Subcutaneous abdominal adipose tissue (tissue), 5 donors: ENCODE results near the gene MKNK1.

ENCODE experiments used
- H3K27ac ChIP-seq: one replicate; pipeline ENCODE4 v1.7.0; 2013; ENCODE audit warnings: low read depth, mild to moderate bottlenecking, inconsistent platforms, low read length, moderate library complexity
- H3K27me3 ChIP-seq, 5 donors: one replicate each; pipeline ENCODE4 v1.7.0; 2013; ENCODE audit warnings: low read length in 5 of 5, inconsistent platforms in 1 of 5; ENCODE audit not compliant: control insufficient read depth in 5 of 5, insufficient read depth in 4 of 5
- H3K36me3 ChIP-seq, 5 donors: one replicate each; pipeline ENCODE4 v1.7.0; 2013; ENCODE audit warnings: low read length in 5 of 5; ENCODE audit not compliant: control insufficient read depth in 5 of 5, insufficient read depth in 5 of 5
- H3K4me1 ChIP-seq, 5 donors: one replicate each; pipeline ENCODE4 v1.7.0; 2013; ENCODE audit warnings: low read length in 5 of 5, mild to moderate bottlenecking in 3 of 5, moderate library complexity in 1 of 5; ENCODE audit not compliant: control insufficient read depth in 5 of 5, insufficient read depth in 5 of 5
- H3K4me3 ChIP-seq, 5 donors: one replicate each; pipeline ENCODE4 v1.7.0; 2013; ENCODE audit warnings: low read length in 5 of 5, low read depth in 1 of 5
- H3K9ac ChIP-seq, 5 donors: one replicate each; pipeline ENCODE4 v1.7.0; 2013; ENCODE audit warnings: low read length in 5 of 5, mild to moderate bottlenecking in 4 of 5, moderate library complexity in 3 of 5
- H3K9me3 ChIP-seq, 5 donors: one replicate each; pipeline ENCODE4 v1.7.0; 2013; ENCODE audit warnings: low read length in 5 of 5; ENCODE audit not compliant: control insufficient read depth in 5 of 5
- donor health status: healthy.
- donor health status: healthy.
- donor health status: healthy.
- donor health status: healthy.
- donor health status: healthy.

The MKNK1 gene

DNA sequence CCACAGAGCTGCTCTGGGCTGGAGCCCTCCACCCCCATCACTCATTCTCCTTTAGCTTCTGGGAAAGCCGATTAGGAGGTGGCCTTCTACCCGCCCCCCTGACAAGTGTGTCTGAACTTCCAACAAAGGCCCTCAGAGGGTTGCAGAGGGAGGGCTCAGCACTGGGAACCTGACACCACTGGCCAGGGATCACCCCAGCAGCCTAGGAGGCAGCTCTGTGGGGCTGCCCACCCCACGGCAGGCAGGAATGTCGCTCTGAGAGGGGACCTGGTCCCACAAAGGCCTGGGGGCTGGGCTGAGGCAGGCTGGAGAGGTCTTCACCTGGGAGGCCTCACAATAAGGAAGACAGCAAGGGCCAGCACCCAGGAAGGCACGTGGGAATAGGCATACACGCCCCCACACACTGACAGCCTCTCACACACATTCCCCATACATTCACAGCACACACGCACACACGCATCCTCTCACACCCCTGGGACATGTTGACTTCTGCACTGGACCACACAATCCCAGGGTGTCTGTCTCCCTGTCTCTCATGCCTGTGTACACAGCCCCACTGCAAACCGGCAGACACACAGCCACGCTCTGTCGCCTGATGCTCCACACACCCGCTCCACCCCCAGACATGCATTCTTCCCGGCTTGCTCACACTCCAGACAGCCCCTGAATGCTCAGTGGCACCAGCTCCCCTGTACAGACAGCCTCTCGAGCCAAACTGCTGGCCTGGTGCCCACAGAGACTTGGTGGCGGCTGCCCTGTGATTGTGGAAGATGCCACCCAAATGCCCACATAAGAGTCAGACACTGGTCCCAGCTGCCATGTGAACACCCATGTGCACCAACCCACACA lies 83.8 kb downstream of the MKNK1 start:
- Histone ChIP-seq H3K4me3 (no peak overlapping the region), H3K9me3 (no peaks in the 10 kb centered on the region), H3K27me3 (peaks cover 0 to 11% (median 0%) of the 10 kb centered on the region in 5 donors), H3K9ac (peak overlapping the region in 1 of 5 donors; percentile 66), H3K4me1 (peaks cover 7 to 51% (median 39%) of the 10 kb centered on the region in 5 donors), H3K36me3 (no peaks in the 10 kb centered on the region), H3K27ac (no peak overlapping the region)

DNA sequence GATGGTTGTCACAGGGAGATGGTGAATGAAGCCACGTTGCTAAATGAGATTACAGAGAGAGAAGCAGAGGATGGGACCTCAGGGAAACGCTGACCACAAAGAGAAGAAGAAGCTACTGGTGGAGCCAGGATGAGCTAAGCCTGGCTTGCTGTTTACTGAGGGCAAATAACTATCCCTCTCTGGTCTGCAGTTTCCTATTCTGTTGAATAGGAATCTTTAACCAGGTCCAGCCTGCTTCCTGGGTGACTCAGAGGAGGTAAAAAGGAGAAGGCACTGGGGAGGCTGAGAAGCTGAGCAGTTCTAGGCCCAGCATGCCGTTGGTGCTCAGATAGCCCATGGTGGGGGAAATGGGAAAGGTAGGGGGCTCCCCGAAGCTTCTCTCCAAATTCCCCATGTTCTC lies 84.9 kb downstream of the MKNK1 start:
- Histone ChIP-seq H3K27me3 (peaks cover 0 to 11% (median 0%) of the 10 kb centered on the region in 5 donors), H3K27ac (no peak overlapping the region), H3K9me3 (no peaks in the 10 kb centered on the region), H3K36me3 (no peaks in the 10 kb centered on the region), H3K4me3 (no peak overlapping the region), H3K9ac (no peak overlapping the region), H3K4me1 (peaks cover 7 to 51% (median 39%) of the 10 kb centered on the region in 5 donors)

DNA sequence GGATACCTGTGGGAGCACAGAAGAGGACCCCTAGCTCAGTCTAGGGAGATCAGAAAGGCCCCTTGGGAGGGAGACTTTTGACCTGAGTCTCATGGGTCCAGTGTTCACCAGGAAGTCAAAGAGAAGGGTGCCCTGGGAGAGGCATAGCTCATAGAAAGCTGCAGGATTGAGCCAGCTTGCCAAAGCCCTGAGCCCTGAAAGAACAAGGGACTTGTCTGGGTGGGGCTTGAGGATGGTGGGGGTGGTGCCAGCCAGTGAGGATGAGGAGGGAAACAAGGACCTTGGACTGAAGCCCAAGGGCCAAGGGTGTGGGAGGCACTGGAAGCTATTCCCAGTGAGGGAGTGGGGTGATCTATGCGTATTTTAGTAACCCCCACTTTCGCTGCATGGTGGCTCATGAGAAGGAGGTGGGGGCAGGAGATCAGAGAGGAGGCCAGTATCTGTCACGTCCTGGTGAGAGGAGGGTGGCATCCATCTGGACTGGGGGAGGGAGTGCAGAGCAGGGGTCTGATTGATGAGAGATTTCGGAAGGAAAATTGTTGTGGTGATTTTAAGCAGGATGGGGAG lies 86.1 kb downstream of the MKNK1 start:
- H3K9ac ChIP-seq = no peak overlapping the region
- H3K36me3 ChIP-seq = no peaks in the 10 kb centered on the region
- no peak overlapping the region for H3K4me3 ChIP-seq
- H3K4me1 ChIP-seq = peaks cover 7 to 39% (median 31%) of the 10 kb centered on the region in 5 donors
- no peaks in the 10 kb centered on the region for H3K9me3 ChIP-seq
- H3K27me3 ChIP-seq = peaks cover 0 to 14% (median 0%) of the 10 kb centered on the region in 5 donors
- H3K27ac ChIP-seq = no peak overlapping the region

DNA sequence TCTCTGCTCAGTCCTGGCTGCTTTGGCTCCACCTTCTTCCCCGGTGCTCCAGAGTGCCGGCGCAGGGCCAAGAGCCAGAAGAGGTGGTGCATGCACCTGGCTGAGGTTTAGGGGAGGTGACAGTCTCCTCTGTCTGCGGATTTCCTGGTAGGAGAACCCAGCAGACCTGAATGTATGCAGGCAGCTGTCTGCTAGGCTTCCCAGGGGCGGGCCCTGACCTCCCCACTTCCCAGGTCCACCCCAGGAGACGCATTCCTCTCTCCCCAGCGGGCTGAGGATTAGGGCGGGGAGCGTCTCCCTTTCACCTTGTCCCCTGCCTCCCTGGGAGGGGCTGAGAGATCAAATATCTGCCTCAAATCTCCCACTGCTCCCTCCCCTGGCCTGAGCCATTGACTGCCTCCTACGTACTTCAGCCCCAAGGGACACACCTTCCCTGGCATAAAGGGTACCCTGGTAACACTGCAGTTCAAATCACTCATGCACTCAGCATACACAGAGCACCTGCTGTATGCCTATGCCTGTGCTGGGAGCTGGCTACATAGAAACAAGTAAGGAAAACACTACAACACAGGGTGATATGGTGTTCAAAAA lies 87.0 kb downstream of the MKNK1 start:
- Histone ChIP-seq H3K9me3 (no peaks in the 10 kb centered on the region), H3K36me3 (no peaks in the 10 kb centered on the region), H3K4me1 (peaks cover 5 to 30% (median 23%) of the 10 kb centered on the region in 5 donors), H3K27me3 (peaks cover 0 to 18% (median 0%) of the 10 kb centered on the region in 5 donors), H3K9ac (no peak overlapping the region), H3K27ac (no peak overlapping the region), H3K4me3 (no peak overlapping the region)

DNA sequence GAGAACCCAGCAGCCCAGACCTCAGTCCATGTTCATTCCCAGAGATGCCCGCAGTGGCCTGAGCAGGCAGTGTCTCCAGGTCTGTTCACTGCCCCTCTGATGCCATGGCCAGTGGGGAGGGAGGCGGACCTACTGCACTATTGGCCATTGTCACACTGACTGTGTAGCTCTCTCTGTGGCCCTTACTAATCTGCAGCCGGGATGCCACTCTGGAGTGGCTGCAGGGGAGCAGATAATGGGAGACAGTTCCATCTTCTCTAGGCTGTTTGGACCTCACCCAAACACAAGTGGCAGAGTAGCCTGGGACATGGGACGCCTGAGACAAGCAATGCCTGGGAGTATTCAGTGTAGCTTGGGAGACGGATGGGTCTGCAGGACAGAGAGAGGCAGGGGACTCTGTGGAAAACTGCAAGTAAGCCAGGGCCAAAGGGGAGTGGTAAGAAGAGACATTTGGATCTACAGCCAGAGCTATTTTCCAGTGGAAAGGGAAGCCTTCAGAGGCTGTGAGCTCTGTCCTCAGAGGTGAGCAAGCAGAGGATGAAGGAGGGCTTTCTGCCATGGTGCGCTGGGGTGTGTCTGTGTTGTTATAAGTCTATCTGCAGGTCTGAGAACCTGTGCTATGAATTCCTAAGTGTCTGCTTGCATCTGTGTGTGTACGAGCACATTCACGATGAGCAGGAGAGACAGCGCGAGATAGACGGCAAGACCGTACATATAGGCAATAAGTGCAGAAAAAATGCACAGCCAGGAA lies 87.7 kb downstream of the MKNK1 start:
- Histone ChIP-seq H3K36me3 (no peaks in the 10 kb centered on the region), H3K9ac (no peak overlapping the region), H3K27me3 (peaks cover 0 to 22% (median 0%) of the 10 kb centered on the region in 5 donors), H3K9me3 (no peaks in the 10 kb centered on the region), H3K4me3 (no peak overlapping the region), H3K27ac (no peak overlapping the region), H3K4me1 (peaks cover 3 to 23% (median 16%) of the 10 kb centered on the region in 5 donors)

DNA sequence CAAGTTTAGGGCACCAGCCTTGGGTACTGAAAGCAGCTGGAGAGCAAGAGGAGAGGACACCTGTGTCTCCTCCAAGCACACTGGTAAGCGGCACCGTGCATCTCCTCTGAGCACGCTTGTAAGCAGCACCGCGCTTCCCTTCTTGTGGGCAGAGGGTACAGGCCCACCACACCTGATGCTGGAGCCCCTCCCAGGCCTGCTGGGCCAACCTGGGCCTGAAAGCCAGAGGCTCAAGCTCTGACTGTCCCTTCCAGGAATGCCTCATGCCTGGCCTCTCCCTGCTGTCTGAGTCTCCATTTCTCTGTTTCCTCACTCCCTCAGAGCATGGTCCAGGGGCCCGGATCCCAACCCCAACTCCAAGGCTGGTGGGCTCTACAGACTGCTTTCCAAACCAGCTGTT lies 88.5 kb downstream of the MKNK1 start:
- Histone ChIP-seq H3K27me3 (peaks cover 0 to 22% (median 0%) of the 10 kb centered on the region in 5 donors), H3K9me3 (no peaks in the 10 kb centered on the region), H3K9ac (no peak overlapping the region), H3K4me3 (no peak overlapping the region), H3K4me1 (peaks cover 3 to 15% (median 11%) of the 10 kb centered on the region in 5 donors), H3K36me3 (no peaks in the 10 kb centered on the region), H3K27ac (no peak overlapping the region)

DNA sequence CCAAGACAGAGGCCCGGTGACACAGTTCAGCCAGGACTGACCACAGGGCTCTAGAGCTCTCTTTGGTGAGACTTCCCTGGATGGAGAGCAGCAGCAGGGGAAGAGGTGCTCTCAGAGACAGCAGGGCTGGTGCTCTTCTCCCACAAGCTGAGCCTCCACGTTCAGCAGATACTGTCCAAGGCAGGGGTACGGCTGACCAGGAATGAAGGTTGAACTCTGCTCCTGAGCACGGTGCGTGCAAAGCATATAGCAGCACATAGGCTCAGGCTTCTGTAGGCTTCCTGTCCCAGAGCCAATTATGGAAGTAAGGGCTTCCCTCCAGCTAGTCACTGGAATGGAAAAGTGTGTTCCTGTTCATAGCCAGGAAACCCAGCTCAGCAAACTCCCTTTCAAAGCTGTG lies 90.5 kb downstream of the MKNK1 start:
- Histone ChIP-seq H3K36me3 (no peaks in the 10 kb centered on the region), H3K27ac (no peak overlapping the region), H3K27me3 (peaks cover 0 to 22% (median 0%) of the 10 kb centered on the region in 5 donors), H3K4me3 (no peak overlapping the region), H3K9ac (no peak overlapping the region), H3K4me1 (peaks cover 0 to 7% (median 4%) of the 10 kb centered on the region in 5 donors), H3K9me3 (no peaks in the 10 kb centered on the region)

DNA sequence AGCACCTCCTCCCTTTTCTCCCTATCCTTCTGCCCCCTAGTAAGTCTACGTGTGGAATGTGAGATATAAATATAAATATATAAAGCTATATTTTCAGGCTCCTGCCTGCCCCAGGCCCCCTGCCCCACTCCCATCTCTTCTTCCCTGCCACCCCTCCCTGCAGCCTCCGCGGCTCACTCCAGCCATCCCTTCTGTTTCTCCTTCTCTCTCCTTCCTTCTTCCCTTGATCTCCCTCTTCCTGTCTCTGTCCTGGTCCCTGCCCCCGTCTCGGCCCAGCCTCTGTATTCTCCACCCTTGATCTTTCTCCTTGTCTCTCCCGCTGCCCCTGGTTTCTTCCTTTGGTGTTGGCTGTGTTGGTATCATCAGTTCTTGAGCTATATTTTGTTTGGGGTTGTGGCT lies 91.3 kb downstream of the MKNK1 start:
- H3K4me1 ChIP-seq = peaks cover 0 to 7% (median 4%) of the 10 kb centered on the region in 5 donors

DNA sequence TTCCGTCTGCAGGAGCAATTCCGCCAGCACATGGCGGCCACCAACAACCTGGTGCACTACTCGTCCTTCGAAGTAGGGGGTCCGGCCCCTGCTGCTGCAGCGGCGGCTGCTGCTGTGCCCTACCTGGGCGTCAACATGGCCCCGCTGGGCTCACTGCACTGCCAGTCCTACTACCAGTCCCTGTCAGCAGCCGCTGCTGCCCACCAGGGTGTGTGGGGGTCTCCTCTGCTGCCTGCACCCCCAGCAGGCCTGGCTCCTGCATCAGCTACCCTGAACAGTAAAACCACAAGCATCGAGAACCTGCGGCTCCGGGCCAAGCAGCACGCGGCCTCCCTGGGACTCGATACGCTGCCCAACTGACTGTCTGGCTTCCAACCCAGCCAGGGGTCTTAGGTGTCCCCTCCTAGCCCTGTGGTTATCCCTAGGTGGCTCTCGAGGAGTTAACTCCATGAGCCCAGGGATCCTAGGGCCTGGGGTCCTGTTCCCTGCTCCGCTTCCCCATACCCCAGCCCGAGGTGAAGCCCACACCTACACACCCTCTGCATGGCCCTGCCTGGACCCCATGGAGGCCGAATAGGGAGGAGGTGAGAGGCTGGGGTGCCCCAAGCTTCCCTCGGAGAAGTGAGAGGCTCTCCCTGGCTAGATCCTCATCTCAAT lies 91.8 kb downstream of the MKNK1 start:
- Histone ChIP-seq H3K4me3 (no peak overlapping the region), H3K9ac (no peak overlapping the region), H3K27me3 (peaks cover 0 to 20% (median 0%) of the 10 kb centered on the region in 5 donors), H3K36me3 (no peaks in the 10 kb centered on the region), H3K9me3 (no peaks in the 10 kb centered on the region), H3K27ac (no peak overlapping the region), H3K4me1 (peaks cover 0 to 8% (median 4%) of the 10 kb centered on the region in 5 donors)

More for the DNA sequence above, 91.3 kb downstream of the MKNK1 start:
- Histone ChIP-seq H3K9ac (no peak overlapping the region), H3K9me3 (no peaks in the 10 kb centered on the region), H3K4me3 (no peak overlapping the region), H3K27me3 (peaks cover 0 to 22% (median 0%) of the 10 kb centered on the region in 5 donors), H3K27ac (no peak overlapping the region), H3K36me3 (no peaks in the 10 kb centered on the region)
